K562 treated with DMSO at 1 percent for 48 hours (cell line): ENCODE data around the gene JMJD6. TPM values are rescaled to one million over a fixed set of nuclear protein-coding genes. Genes with fewer than 3 reads are reported as not detected.

Experiments
- total RNA-seq: library from RNA; unstranded; fragments of 300-600 nt; gene quantifications from 2 replicates; pipeline ENCODE4 v1.2.3, GENCODE V29; 2022; ENCODE audit warnings: low replicate concordance; ENCODE audit errors: extremely low read depth

JMJD6 gene
- total RNA-seq: not detected in 2 replicates

DNA sequence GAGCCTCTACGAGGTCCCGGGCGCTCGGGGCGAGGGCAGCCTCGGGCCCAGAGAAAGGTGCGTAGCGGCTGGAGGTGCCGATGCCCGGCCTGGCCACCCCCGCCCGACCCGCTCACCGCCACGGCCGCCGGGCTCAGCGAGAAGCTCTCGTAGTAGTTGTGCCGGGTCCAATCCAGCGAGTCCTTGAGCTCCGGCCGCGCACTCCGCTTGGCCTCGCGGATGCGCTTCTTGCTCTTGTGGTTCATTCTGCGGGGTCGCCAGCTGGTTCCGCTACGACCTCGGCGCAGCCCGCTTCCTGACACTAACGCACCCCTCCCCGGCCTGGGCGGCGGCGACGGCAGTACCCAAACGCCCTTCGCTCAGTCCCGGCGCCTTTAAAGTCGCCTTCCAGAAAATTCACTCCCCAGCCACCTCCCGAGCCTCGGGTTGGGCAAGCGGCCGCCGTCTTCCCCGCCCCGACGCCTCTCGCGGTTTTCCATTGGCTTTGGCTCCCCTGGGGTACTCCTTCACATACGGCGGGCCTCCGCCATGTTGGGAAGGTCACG, at the start of gene JMJD6:
JMJD6 (minus strand) TSS at position 376 of the 545 bp plus-strand sequence; CDS start at position 245, 131 bp downstream.

DNA sequence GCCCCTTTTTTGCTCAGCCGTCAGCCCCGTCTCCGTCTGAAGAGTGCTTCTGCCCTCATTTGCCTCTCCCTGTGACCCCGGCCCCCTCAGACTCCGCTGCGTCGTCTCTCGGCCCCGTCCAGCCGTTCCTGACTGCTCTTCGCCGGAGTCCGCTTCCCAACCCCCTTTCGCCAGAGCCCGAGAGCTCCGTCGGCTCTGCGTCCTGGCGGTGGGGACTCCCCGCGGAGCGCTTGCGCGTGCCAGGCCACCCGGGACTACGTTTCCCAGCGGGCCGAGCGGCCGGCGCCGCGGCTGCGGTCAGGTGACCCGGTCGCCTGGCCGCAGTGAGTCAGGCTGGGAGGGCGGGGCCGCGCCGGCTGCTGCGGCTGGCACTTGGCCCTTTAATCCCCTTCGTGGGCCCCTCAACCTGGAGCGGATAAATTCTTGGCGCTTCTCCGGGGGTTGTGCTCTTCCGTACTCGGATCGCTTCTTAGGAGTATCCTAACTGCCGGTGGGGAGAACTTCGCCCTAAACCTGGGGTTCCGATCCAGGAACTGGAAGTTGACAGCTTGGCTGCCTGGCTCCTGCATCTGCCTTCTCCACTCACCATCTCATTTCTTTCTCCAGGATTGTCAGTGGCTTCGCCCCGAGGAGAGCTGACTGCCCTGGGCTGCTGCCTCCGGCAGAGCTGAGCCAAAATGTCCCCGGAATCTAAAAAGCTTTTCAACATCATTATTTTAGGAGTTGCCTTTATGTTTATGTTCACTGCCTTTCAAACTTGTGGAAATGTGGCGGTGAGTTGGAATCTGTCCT, 11.5 kb upstream of the JMJD6 start, which contains the start of gene MFSD11:
MFSD11 (plus strand) TSS at position 444 of the 792 bp plus-strand sequence; CDS start at position 678, 234 bp downstream.

DNA sequence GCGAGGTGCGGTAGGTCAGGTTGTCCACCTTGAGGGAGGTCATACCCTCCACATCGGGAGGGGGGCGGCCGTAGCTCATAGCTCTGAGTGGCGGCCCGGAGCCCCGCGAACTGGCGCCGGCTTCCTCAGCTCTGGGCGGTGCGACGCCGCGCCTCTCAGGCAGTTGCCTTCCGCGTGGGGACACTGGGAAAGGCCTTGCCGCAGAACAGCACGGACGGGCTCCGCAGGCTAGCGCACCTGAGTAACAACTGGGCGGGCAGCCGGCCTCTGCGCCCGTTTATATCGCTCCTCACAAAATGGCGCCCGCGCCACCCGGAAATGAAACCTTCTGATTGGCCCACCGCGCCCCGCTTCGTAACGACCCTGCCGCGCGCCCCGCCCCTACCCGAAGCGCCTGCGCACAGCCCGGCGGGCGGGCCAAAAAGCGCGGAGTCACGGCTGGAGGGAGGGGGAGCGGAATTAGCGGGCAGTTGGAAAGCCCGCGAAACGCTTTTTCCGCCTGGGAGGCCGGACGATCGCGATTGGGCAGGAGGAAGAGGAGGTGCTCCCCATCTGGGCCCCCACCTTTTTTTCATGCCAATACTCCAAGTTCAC, 10.8 kb upstream of the JMJD6 start, which contains the start of gene SRSF2:
SRSF2 (minus strand) TSS at position 250 of the 594 bp plus-strand sequence; CDS start at position 79, 171 bp downstream.

DNA sequence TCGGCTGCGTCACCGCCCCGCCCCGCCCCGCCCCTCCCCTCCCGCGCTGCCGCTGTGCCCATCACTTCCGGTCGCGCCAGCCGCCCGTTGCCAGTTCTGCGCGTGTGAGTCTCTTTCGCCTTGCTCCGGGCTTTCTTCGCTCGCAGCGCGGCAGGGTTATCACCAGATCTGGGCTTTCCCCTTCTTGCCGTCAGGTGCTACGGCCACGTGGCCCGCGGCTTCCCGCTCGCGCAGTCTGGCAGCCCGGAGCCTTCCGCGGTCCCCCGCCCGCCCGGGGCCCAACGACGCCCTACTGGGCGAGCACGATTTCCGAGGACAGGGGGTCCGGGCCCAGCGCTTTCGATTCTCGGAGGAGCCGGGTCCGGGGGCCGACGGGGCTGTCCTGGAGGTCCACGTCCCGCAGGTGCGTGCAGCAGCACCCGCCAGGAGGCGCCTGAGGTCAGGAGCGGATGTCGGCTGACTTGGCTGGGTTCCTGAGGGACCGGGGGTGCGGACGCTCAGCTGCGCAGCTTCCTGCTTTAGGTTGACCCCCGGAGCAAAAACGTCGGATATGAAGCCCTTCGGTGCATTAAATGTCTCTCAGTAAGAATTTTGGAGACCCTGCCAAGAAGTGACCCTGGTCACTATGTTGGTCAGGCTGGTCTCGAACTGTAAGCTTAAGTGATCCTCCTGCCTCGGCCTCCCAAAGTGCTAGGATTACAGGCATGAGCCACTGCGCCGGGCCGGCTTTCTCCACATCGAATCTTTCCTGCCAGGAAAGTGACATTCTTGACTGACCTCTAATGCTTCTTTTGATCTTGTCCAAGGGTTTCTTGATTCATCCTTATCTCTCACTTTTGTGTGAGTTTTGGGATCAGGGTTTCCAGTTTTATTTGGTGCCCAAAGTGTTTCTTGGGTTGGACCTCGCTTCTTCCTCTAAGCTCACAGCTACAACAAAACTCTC, 641 bp upstream of the JMJD6 start, which contains the start of gene METTL23:
METTL23 (plus strand) TSS at position 64 of the 943 bp plus-strand sequence. CDS start 2,872 bp downstream, outside the sequence.

DNA sequence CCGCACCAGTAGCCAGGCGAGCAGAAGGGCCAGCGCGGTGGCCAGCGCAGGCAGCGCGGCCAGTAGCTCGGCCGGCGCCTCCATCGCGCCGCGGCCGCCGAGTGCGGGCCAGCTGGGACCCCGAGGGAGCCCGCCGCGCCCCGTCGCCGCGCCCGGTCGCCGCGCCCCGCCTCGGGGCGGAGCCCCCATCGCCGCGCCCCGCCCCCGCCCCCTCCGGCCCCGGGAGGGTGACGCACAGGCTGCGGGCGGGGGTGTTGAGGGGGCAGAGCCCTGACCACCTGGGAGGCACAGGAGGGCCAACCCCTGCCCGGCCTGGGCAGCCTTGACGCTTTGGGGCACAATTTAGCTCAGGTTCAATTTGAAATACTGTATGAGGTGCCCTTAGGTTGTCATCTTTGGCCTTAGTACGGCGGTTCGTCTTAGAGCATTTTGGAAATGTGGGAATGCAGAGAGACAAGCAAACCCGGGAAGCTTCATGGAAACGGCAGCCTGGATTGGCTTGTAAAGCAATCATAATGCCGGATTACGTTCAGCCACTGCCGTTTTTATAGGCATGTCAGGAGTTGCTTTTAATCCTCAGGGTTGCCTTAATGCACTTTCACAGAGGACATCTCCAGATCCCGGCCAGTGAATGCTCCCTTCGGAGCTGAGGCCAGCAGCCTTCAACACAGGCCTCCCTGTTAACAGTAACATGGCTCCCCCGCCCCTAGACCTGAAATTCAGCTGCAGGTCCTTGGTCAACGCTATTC, 15.4 kb downstream of the JMJD6 start, which contains the start of gene MXRA7:
MXRA7 (minus strand) TSS at position 103 of the 749 bp plus-strand sequence; CDS start at position 84, 19 bp downstream.

Other genes starting within 250 kb of the JMJD6 start
- gene RHBDF2, start 225.2 kb downstream of the JMJD6 start, total RNA-seq: not detected in 2 replicates
- gene CYGB, start 188.9 kb downstream of the JMJD6 start, total RNA-seq: not detected in 2 replicates
- gene PRCD, start 186.6 kb downstream of the JMJD6 start, total RNA-seq: not detected in 2 replicates
- gene ST6GALNAC2, start 140.7 kb downstream of the JMJD6 start, total RNA-seq: not detected in 2 replicates
- not detected in 2 replicates for gene ST6GALNAC1, start 82.8 kb downstream of the JMJD6 start, total RNA-seq
- gene MXRA7, start 15.6 kb downstream of the JMJD6 start, total RNA-seq: not detected in 2 replicates
- not detected in 2 replicates for gene METTL23, start 233 bp upstream of the JMJD6 start, total RNA-seq
- 1,547 TPM in 1 of 2 replicates, not detected in the other for gene SRSF2, start 10.7 kb upstream of the JMJD6 start, total RNA-seq
- gene MFSD11, start 11.5 kb upstream of the JMJD6 start, total RNA-seq: not detected in 2 replicates
- not detected in 2 replicates for gene MGAT5B, start 141.8 kb upstream of the JMJD6 start, total RNA-seq